BLaER1 treated with 17β-estradiol and CSF1 and Interleukin-3, amounts not matched to agents 10 nM and 100 nM (cell line): ENCODE measurements around the gene MSI2.

ENCODE experiments used
- H3K27ac ChIP-seq, 11 experiments: shearing (Covaris generic); formaldehyde crosslinking; 2 replicates each; pipeline ENCODE4 v1.8.1; 2022
- H3K27me3 ChIP-seq, 11 experiments: shearing (Covaris generic); formaldehyde crosslinking; 2 replicates each; pipeline ENCODE4 v1.8.1; 2022
- H3K36me3 ChIP-seq, 11 experiments: shearing (Covaris generic); formaldehyde crosslinking; 2 replicates each; pipeline ENCODE4 v1.8.1; 2022
- H3K4me1 ChIP-seq, 10 experiments: shearing (Covaris generic); formaldehyde crosslinking; 2 replicates each; pipeline ENCODE4 v1.8.1; 2022
- H3K4me2 ChIP-seq, 11 experiments: shearing (Covaris generic); formaldehyde crosslinking; 2 replicates each; pipeline ENCODE4 v1.8.1; 2022
- H3K4me3 ChIP-seq, 10 experiments: shearing (Covaris generic); formaldehyde crosslinking; 2 replicates each; pipeline ENCODE4 v1.8.1; 2022
- H3K9ac ChIP-seq, 11 experiments: shearing (Covaris generic); formaldehyde crosslinking; 2 replicates each; pipeline ENCODE4 v1.8.1; 2022
- H3K9me3 ChIP-seq, 11 experiments: shearing (Covaris generic); formaldehyde crosslinking; replicated peaks in 1 of 11; 2 replicates each; pipeline ENCODE4 v1.8.1; 2022
- H4K20me1 ChIP-seq, 11 experiments: shearing (Covaris generic); formaldehyde crosslinking; 2 replicates each; pipeline ENCODE4 v1.8.1; 2022
- Cebpa-rat ChIP-seq, 11 experiments: shearing (Covaris generic); IDR thresholded peaks; 2 replicates each; pipeline ENCODE4 v1.8.1; 2022

Gene MSI2

DNA sequence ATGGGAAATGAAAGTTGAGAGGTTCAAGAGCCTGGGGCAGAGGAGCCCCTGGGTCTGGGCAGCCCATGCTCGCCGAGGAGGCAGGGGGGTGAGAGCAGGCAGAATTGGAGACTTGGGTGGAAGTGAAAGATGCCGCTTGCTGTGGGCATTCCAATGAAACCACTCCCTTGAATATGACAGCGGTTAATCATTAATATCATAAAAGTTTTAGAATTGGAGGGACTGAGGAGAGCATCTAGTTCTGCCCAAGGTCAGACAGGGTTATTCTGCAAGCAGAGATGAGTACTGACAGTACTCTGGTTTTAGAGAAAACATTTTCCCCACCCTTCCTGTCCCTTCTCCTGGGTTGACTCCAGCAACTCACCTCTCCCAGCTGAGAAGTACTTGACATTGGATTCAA lies 180.2 kb downstream of the MSI2 start:
- no peak for TF ChIP-seq Cebpa-rat (IDR thresholded peaks at IDR 0.05)
- Histone ChIP-seq H3K36me3 (peaks cover 0 to 41% (median 3%) of the 10 kb centered on the region in 11 experiments; a peak in 8 of 22 replicates), H3K4me2 (peak overlapping the region in 9 of 11 experiments; percentile 5 to 94 (median 90); a peak in 15 of 22 replicates), H3K27ac (peak overlapping the region in 5 of 11 experiments; percentile 0 to 94 (median 14); a peak in 6 of 22 replicates), H4K20me1 (peaks cover 0 to 27% (median 0%) of the 10 kb centered on the region in 11 experiments; a peak in 4 of 22 replicates), H3K4me1 (peaks cover 33 to 100% (median 95%) of the 10 kb centered on the region in 10 experiments), H3K4me3 (no peak overlapping the region), H3K9ac (no peak overlapping the region; a peak in 1 of 22 replicates), H3K27me3 (no peaks in the 10 kb centered on the region), H3K9me3 (no peaks in the 10 kb centered on the region)

- Histone ChIP-seq H3K9ac (peak overlapping the region in 3 of 11 experiments; percentile 34 to 48 (median 42); a peak in 6 of 22 replicates), H3K4me1 (peaks cover 46 to 100% (median 95%) of the 10 kb centered on the region in 10 experiments), H3K4me3 (peak overlapping the region in 1 of 10 experiments; percentile 15; a peak in 1 of 20 replicates)
Observed at GRCh38 chr17:57438066-57438731, 181.9 kb downstream of the MSI2 start.

GRCh38 chr17:57439651-57440050 lies 183.3 kb downstream of the MSI2 start:
- no peak for TF ChIP-seq Cebpa-rat (IDR thresholded peaks at IDR 0.05)
- Histone ChIP-seq H3K4me3 (no peak overlapping the region; a peak in 1 of 20 replicates), H3K4me1 (peaks cover 57 to 100% (median 98%) of the 10 kb centered on the region in 10 experiments), H3K4me2 (peak overlapping the region; percentile 73 to 94 (median 90); a peak in 20 of 22 replicates), H3K9ac (peak overlapping the region in 8 of 11 experiments; percentile 62 to 92 (median 82); a peak in 15 of 22 replicates), H4K20me1 (no peaks in the 10 kb centered on the region; a peak in 1 of 22 replicates), H3K27ac (peak overlapping the region in 9 of 11 experiments; percentile 89 to 99 (median 94); a peak in 18 of 22 replicates), H3K27me3 (no peaks in the 10 kb centered on the region), H3K9me3 (peaks cover 0 to 10% (median 6%) of the 10 kb centered on the region in 11 experiments; a peak in 12 of 22 replicates), H3K36me3 (peaks cover 0 to 24% (median 0%) of the 10 kb centered on the region in 11 experiments; a peak in 5 of 22 replicates)

More at GRCh38 chr17:57438066-57438731, 181.9 kb downstream of the MSI2 start:
- Histone ChIP-seq H3K4me2 (peak overlapping the region in 10 of 11 experiments; percentile 10 to 94 (median 90); a peak in 19 of 22 replicates), H3K27me3 (no peaks in the 10 kb centered on the region), H3K27ac (peak overlapping the region in 6 of 11 experiments; percentile 18 to 99 (median 96); a peak in 11 of 22 replicates), H3K9me3 (peaks cover 0 to under 1% (median 0%) of the 10 kb centered on the region in 11 experiments; a peak in 2 of 22 replicates), H3K36me3 (peaks cover 0 to 24% (median 0%) of the 10 kb centered on the region in 11 experiments; a peak in 4 of 22 replicates), H4K20me1 (peaks cover 0 to 11% (median 0%) of the 10 kb centered on the region in 11 experiments; a peak in 1 of 22 replicates)
- TF ChIP-seq Cebpa-rat (IDR thresholded peaks at IDR 0.05): no peak

DNA sequence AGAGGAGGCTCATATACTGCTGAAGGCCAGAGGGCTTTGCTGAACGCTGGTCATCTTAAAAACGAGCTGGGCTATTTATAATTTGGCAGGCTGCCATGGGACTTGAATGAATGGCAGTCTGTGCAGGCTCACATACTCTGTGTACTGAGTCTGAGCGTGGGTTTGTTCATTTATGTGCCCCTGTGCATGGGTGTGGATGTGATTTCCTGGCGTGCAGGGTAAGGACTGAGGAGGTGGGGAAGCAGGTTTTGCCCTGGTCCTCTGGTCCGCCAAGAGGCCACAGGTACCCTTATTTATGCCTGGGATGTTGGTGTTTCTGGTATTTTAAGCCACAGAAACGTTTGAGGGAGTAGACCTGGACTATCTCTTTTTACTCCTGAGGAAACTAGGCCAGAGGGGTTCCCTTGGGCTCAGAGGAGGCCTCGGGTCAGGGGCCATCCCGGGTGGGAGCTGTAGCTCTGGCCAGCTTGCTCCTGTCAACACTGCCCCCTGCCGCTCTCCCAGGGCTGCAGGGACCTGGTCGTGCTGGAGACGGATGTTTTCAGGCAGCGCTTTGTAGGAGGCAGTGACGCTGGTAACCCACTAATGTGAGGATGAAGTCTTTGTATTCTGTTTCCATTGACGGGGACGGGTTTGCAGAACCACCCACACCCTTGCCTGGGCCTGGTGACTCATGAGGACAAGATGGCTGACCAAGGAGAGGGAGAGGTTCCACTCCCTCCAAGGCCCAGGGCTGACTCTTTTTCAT lies 184.4 kb downstream of the MSI2 start:
- TF ChIP-seq Cebpa-rat (IDR thresholded peaks at IDR 0.05): no peak
- no peaks in the 10 kb centered on the region; a peak in 1 of 22 replicates for H4K20me1 ChIP-seq
- peak overlapping the region; percentile 73 to 94 (median 90) for H3K4me2 ChIP-seq
- H3K9me3 ChIP-seq: peaks cover 0 to 10% (median 6%) of the 10 kb centered on the region in 11 experiments; a peak in 12 of 22 replicates
- peak overlapping the region in 9 of 11 experiments; percentile 60 to 92 (median 81); a peak in 18 of 22 replicates for H3K9ac ChIP-seq
- peaks cover 66 to 100% (median 100%) of the 10 kb centered on the region in 10 experiments for H3K4me1 ChIP-seq
- H3K36me3 ChIP-seq: peaks cover 0 to 17% (median 0%) of the 10 kb centered on the region in 11 experiments; a peak in 4 of 22 replicates
- H3K27ac ChIP-seq: peak overlapping the region in 10 of 11 experiments; percentile 51 to 99 (median 94); a peak in 20 of 22 replicates
- peak overlapping the region in 1 of 10 experiments; percentile 24; a peak in 1 of 20 replicates for H3K4me3 ChIP-seq
- H3K27me3 ChIP-seq: no peaks in the 10 kb centered on the region; a peak in 1 of 22 replicates

- peaks cover 72 to 100% (median 100%) of the 10 kb centered on the region in 10 experiments for H3K4me1 ChIP-seq
- peaks cover 0 to 11% (median 0%) of the 10 kb centered on the region in 11 experiments; a peak in 3 of 22 replicates for H3K36me3 ChIP-seq
- H3K9me3 ChIP-seq: peaks cover 0 to 10% (median 6%) of the 10 kb centered on the region in 11 experiments; a peak in 12 of 22 replicates
- no peak overlapping the region; a peak in 1 of 20 replicates for H3K4me3 ChIP-seq
- H4K20me1 ChIP-seq: no peaks in the 10 kb centered on the region; a peak in 1 of 22 replicates
- TF ChIP-seq Cebpa-rat (IDR thresholded peaks at IDR 0.05): no peak
- H3K27me3 ChIP-seq: peaks cover 0 to 3% (median 0%) of the 10 kb centered on the region in 11 experiments; a peak in 3 of 22 replicates
- peak overlapping the region; percentile 73 to 94 (median 90) for H3K4me2 ChIP-seq
- peak overlapping the region in 9 of 11 experiments; percentile 60 to 92 (median 81); a peak in 17 of 22 replicates for H3K9ac ChIP-seq
- peak overlapping the region in 10 of 11 experiments; percentile 47 to 99 (median 94); a peak in 20 of 22 replicates for H3K27ac ChIP-seq
Observed at GRCh38 chr17:57441270-57441600, 184.9 kb downstream of the MSI2 start.

- Histone ChIP-seq H3K4me3 (peak overlapping the region in 2 of 10 experiments; percentile 9 to 32; a peak in 2 of 20 replicates), H3K4me1 (peaks cover 83 to 100% (median 100%) of the 10 kb centered on the region in 10 experiments), H3K9me3 (peaks cover 0 to 10% (median 6%) of the 10 kb centered on the region in 11 experiments; a peak in 12 of 22 replicates), H3K9ac (peak overlapping the region; percentile 59 to 92 (median 81); a peak in 21 of 22 replicates), H3K36me3 (peaks cover 0 to under 1% (median 0%) of the 10 kb centered on the region in 11 experiments; a peak in 2 of 22 replicates), H3K27ac (peak overlapping the region; percentile 51 to 99 (median 93); a peak in 21 of 22 replicates), H3K4me2 (peak overlapping the region; percentile 73 to 94 (median 90)), H3K27me3 (peaks cover 0 to 6% (median 0%) of the 10 kb centered on the region in 11 experiments; a peak in 3 of 22 replicates), H4K20me1 (no peaks in the 10 kb centered on the region; a peak in 1 of 22 replicates)
- TF ChIP-seq Cebpa-rat (IDR thresholded peaks at IDR 0.05): no peak
Observed at GRCh38 chr17:57442401-57442823, 186.1 kb downstream of the MSI2 start.

GRCh38 chr17:57442914-57443571 lies 186.7 kb downstream of the MSI2 start:
- Histone ChIP-seq H3K4me3 (peak overlapping the region in 7 of 10 experiments; percentile 9 to 65 (median 44); a peak in 6 of 20 replicates), H3K4me2 (peak overlapping the region; percentile 73 to 94 (median 90)), H3K4me1 (peaks cover 90 to 100% (median 100%) of the 10 kb centered on the region in 10 experiments), H3K9ac (peak overlapping the region; percentile 59 to 92 (median 81)), H4K20me1 (no peaks in the 10 kb centered on the region; a peak in 2 of 22 replicates), H3K27me3 (peaks cover 0 to 6% (median 0%) of the 10 kb centered on the region in 11 experiments; a peak in 3 of 22 replicates), H3K36me3 (no peaks in the 10 kb centered on the region; a peak in 1 of 22 replicates), H3K9me3 (peaks cover 0 to 10% (median 6%) of the 10 kb centered on the region in 11 experiments; a peak in 12 of 22 replicates), H3K27ac (peak overlapping the region; percentile 51 to 99 (median 93); a peak in 21 of 22 replicates)
- no peak for TF ChIP-seq Cebpa-rat (IDR thresholded peaks at IDR 0.05)
